AG10803 (cell line): ENCODE measurements around the gene SLC25A34.

Experiments
- DNase-seq: peaks from one replicate; pipeline ENCODE4 v3.0.0; 2010; ENCODE audit warnings: low read depth
- H3K4me3 ChIP-seq: 2 replicates; pipeline ENCODE4 v1.5.1; 2011; ENCODE audit warnings: mild to moderate bottlenecking, low read length, control low read depth
- TF ChIP-seq, protein P1 (sequence below): conservative IDR thresholded peaks from 2 replicates; pipeline ENCODE4 v1.5.1; 2011; ENCODE audit warnings: mild to moderate bottlenecking, low read length, control low read depth, inconsistent platforms

The SLC25A34 gene

GRCh38 chr1:15733218-15733725 lies 2.8 kb upstream of the SLC25A34 start:
- no peak overlapping the region for H3K4me3 ChIP-seq
- no peak for DNase-seq
- TF ChIP-seq, protein P1, sequence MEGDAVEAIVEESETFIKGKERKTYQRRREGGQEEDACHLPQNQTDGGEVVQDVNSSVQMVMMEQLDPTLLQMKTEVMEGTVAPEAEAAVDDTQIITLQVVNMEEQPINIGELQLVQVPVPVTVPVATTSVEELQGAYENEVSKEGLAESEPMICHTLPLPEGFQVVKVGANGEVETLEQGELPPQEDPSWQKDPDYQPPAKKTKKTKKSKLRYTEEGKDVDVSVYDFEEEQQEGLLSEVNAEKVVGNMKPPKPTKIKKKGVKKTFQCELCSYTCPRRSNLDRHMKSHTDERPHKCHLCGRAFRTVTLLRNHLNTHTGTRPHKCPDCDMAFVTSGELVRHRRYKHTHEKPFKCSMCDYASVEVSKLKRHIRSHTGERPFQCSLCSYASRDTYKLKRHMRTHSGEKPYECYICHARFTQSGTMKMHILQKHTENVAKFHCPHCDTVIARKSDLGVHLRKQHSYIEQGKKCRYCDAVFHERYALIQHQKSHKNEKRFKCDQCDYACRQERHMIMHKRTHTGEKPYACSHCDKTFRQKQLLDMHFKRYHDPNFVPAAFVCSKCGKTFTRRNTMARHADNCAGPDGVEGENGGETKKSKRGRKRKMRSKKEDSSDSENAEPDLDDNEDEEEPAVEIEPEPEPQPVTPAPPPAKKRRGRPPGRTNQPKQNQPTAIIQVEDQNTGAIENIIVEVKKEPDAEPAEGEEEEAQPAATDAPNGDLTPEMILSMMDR, result no peak

DNA sequence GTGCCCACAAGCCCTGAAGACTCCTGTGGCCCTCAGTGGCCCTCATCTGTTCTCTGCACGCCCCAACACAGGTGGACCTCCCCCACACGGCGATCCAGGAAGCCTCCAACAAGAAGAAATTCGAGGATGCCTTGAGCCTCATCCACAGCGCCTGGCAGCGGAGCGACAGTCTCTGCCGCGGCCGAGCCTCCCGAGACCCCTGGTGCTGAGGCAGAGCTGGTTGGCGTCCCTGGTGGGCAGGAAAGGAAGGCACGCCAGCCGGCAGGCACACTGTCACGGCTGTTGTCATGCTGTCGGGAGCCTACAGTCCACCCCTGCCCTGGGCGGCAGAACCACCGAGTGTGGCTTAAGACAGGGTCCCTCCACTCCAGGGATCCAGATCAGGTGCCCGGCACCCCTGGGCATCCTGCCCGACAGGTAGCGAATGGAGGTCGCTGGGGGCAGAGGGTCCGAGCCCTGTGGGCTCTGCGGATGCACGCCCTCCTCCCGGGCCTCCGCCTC lies 2.3 kb upstream of the SLC25A34 start:
- no peak overlapping the region for H3K4me3 ChIP-seq
- TF ChIP-seq, protein P1, result no peak
- no peak for DNase-seq

- no peak overlapping the region for H3K4me3 ChIP-seq
- TF ChIP-seq, protein P1, result no peak
- DNase-seq, result no peak
Observed at GRCh38 chr1:15734296-15734695, 1.8 kb upstream of the SLC25A34 start.

GRCh38 chr1:15734901-15735300 lies 1.2 kb upstream of the SLC25A34 start:
- DNase-seq, result no peak
- no peak overlapping the region for H3K4me3 ChIP-seq
- TF ChIP-seq, protein P1, result no peak

DNA sequence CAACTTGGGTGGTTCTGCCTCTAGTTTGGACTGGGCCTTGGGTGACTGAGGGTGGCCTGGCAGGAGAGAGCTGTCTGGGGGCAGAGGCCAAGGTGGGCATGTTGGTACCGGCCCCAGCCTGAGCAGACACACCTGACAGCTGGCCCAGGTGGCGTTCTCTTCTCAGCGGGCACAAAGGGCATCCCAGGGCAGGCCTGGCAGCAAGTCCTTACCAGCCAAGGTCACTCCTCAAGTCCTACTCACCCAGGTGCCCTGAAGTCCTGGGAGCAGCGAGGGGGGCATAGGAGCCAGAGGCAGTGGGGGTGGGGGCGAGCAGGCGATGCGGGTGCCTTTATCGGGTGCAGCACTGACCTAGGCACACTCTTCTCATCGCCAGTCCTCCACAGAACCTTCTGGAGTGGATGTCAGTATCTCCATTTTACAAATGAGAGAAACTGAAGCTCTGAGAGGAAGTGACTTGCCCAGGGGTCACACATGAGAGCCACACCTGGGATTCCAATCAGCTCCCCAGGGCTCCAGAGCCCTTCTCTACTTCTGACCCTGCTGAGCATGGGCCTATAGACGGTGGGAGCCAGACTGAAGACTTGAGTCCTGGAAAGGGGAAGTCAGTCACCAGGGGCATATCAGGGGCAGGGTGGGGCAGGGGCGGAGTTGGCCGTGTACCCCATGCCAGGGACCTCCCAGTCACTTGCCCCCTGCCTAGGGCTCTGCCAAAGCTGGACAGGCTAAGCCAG lies 587 bp upstream of the SLC25A34 start:
- no peak for DNase-seq
- no peak overlapping the region for H3K4me3 ChIP-seq
- TF ChIP-seq, protein P1, result no peak

GRCh38 chr1:15736892-15737261 lies 819 bp downstream of the SLC25A34 start:
- DNase-seq, result no peak
- no peak overlapping the region for H3K4me3 ChIP-seq
- TF ChIP-seq, protein P1, result no peak
